ACC112 (cell line): ENCODE measurements around the gene BOK.

Experiments used
- H2AFZ ChIP-seq: fragments of 200-600 bp; sonication (generic); one replicate; pipeline ENCODE4 v1.6.0; 2017; ENCODE audit warnings: antibody characterized with exemption, low read length; ENCODE audit not compliant: unreplicated experiment
- H3K27ac ChIP-seq: fragments of 200-600 bp; sonication (generic); 2 replicates; pipeline ENCODE4 v1.5.1; 2014; ENCODE audit warnings: low read depth, mild to moderate bottlenecking, antibody characterized with exemption, low read length, moderate library complexity
- H3K27me3 ChIP-seq: fragments of 200-600 bp; sonication (generic); 2 replicates; pipeline ENCODE4 v1.6.1; 2014; ENCODE audit warnings: mild to moderate bottlenecking, antibody characterized with exemption, low read length, moderate library complexity, mixed read lengths; ENCODE audit not compliant: insufficient read depth
- H3K36me3 ChIP-seq: fragments of 200-600 bp; sonication (generic); 2 replicates; pipeline ENCODE4 v1.6.1; 2016; ENCODE audit warnings: mild to moderate bottlenecking, antibody characterized with exemption, low read length, moderate library complexity, mixed read lengths; ENCODE audit not compliant: insufficient read depth
- H3K4me1 ChIP-seq: fragments of 200-600 bp; sonication (generic); one replicate; pipeline ENCODE4 v1.6.1; 2016; ENCODE audit warnings: low read length, mixed read lengths; ENCODE audit not compliant: insufficient read depth, unreplicated experiment, control insufficient read depth
- H3K4me3 ChIP-seq: fragments of 200-600 bp; sonication (generic); 2 replicates; pipeline ENCODE4 v1.5.1; 2014; ENCODE audit warnings: mild to moderate bottlenecking, low read depth, low read length
- H3K79me2 ChIP-seq: fragments of 200-600 bp; sonication (generic); one replicate; pipeline ENCODE4 v1.6.0; 2016; ENCODE audit warnings: low read length; ENCODE audit not compliant: control insufficient read depth, unreplicated experiment, insufficient read depth

Gene BOK

GRCh38 chr2:241548451-241548835, 10.1 kb upstream of the BOK start:
- H3K4me1 ChIP-seq, result peaks cover 9% of the 10 kb centered on the region

GRCh38 chr2:241550616-241551580, 7.6 kb upstream of the BOK start:
- no peaks in the 10 kb centered on the region for H3K36me3 ChIP-seq
- no peaks in the 10 kb centered on the region for H3K27me3 ChIP-seq
- H3K79me2 ChIP-seq, result no peaks in the 10 kb centered on the region
- no peak overlapping the region for H3K4me3 ChIP-seq
- no peak overlapping the region for H3K27ac ChIP-seq
- no peak overlapping the region for H2AFZ ChIP-seq
- H3K4me1 ChIP-seq, result peaks cover 9% of the 10 kb centered on the region

More at GRCh38 chr2:241548451-241548835, 10.1 kb upstream of the BOK start:
- Histone ChIP-seq H3K27me3 (no peaks in the 10 kb centered on the region), H3K27ac (no peak overlapping the region), H3K36me3 (no peaks in the 10 kb centered on the region), H2AFZ (no peak overlapping the region), H3K4me3 (no peak overlapping the region), H3K79me2 (no peaks in the 10 kb centered on the region)

- no peaks in the 10 kb centered on the region for H3K79me2 ChIP-seq
- no peak overlapping the region for H2AFZ ChIP-seq
- H3K4me3 ChIP-seq, result no peak overlapping the region
- H3K27ac ChIP-seq, result no peak overlapping the region
- H3K27me3 ChIP-seq, result no peaks in the 10 kb centered on the region
- peaks cover 8% of the 10 kb centered on the region for H3K4me1 ChIP-seq
- no peaks in the 10 kb centered on the region for H3K36me3 ChIP-seq
Observed at GRCh38 chr2:241551599-241551997, 6.9 kb upstream of the BOK start.

GRCh38 chr2:241551998-241552737, 6.4 kb upstream of the BOK start:
- Histone ChIP-seq H3K36me3 (no peaks in the 10 kb centered on the region), H3K27me3 (no peaks in the 10 kb centered on the region), H3K4me3 (no peak overlapping the region), H3K79me2 (no peaks in the 10 kb centered on the region), H3K27ac (no peak overlapping the region), H3K4me1 (peaks cover 2% of the 10 kb centered on the region), H2AFZ (no peak overlapping the region)

- no peak overlapping the region for H2AFZ ChIP-seq
- H3K27me3 ChIP-seq, result no peaks in the 10 kb centered on the region
- no peaks in the 10 kb centered on the region for H3K36me3 ChIP-seq
- no peaks in the 10 kb centered on the region for H3K79me2 ChIP-seq
- no peaks in the 10 kb centered on the region for H3K4me1 ChIP-seq
- no peak overlapping the region for H3K4me3 ChIP-seq
- H3K27ac ChIP-seq, result no peak overlapping the region
Observed at GRCh38 chr2:241553512-241553830, 5.1 kb upstream of the BOK start.

DNA sequence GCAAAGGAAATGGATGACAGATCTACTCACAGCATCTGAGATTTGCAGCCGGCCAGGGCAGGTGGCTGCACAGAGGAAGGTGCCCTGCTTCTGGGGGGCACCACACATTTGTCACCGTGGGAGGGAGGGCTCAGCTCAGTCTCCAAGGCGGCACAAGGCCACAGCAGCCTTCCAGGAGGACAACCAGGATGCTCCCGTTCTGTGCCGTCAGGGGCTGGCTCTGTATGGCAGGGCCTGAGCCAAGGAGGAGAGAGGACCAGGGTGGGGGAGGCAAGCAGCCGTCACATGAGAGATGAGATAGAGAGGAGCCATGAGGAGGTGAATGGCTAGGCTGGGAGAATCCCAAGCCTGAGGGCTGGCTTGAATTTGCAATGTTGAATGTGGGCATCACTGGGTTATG, 4.6 kb upstream of the BOK start:
- no peak overlapping the region for H3K27ac ChIP-seq
- no peaks in the 10 kb centered on the region for H3K79me2 ChIP-seq
- no peaks in the 10 kb centered on the region for H3K27me3 ChIP-seq
- H3K4me3 ChIP-seq, result no peak overlapping the region
- H3K4me1 ChIP-seq, result no peaks in the 10 kb centered on the region
- no peaks in the 10 kb centered on the region for H3K36me3 ChIP-seq
- H2AFZ ChIP-seq, result no peak overlapping the region

- Histone ChIP-seq H3K36me3 (no peaks in the 10 kb centered on the region), H2AFZ (no peak overlapping the region), H3K4me3 (no peak overlapping the region), H3K27ac (no peak overlapping the region), H3K79me2 (no peaks in the 10 kb centered on the region), H3K27me3 (no peaks in the 10 kb centered on the region), H3K4me1 (no peaks in the 10 kb centered on the region)
Observed at GRCh38 chr2:241554610-241555322, 3.8 kb upstream of the BOK start.

GRCh38 chr2:241555711-241556110, 2.8 kb upstream of the BOK start:
- Histone ChIP-seq H3K4me1 (peaks cover 8% of the 10 kb centered on the region), H3K36me3 (no peaks in the 10 kb centered on the region), H3K27ac (no peak overlapping the region), H2AFZ (no peak overlapping the region), H3K79me2 (peaks cover 9% of the 10 kb centered on the region), H3K27me3 (no peaks in the 10 kb centered on the region), H3K4me3 (no peak overlapping the region)

- Histone ChIP-seq H2AFZ (no peak overlapping the region), H3K4me1 (peaks cover 16% of the 10 kb centered on the region), H3K27ac (no peak overlapping the region), H3K36me3 (no peaks in the 10 kb centered on the region), H3K4me3 (no peak overlapping the region), H3K27me3 (no peaks in the 10 kb centered on the region), H3K79me2 (peaks cover 12% of the 10 kb centered on the region)
Observed at GRCh38 chr2:241556746-241557145, 1.8 kb upstream of the BOK start.

DNA sequence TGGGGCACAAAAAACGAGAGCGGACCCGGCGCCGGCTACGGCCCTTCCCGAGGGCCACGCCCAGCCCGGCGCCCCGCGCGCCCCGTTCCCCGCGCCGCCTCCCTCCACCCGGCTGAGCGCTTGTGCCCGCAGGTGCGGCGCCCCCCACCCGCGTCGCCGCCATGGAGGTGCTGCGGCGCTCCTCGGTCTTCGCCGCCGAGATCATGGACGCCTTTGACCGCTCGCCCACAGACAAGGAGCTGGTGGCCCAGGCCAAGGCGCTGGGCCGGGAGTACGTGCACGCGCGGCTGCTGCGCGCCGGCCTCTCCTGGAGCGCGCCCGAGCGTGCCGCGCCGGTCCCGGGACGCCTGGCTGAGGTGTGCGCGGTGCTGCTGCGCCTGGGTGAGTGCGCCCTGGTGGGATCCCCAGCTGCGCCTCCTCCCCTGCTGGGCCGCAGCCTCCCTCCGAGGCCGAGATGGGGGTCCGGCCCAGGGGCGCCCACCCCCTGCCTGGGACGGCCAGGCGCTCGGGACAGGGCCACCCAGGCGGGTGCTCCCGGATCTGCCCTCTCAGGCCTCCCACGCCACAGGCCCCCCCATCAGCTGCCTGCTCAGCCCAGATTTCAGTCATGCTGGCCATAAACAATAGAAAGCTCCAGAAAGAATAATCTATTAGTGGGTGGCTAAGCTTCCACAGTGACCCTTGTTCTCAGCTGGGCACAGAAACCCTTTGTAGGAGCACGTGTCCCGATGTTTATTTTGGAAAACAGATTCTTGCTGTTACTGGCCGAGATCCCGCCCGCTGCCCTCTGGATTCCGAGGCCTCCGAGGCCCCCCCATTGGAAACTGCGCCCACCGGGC, 997 bp downstream of the BOK start:
- Histone ChIP-seq H3K27ac (peak overlapping the region; percentile 45; the same call in 1 of the 2 replicates), H3K4me3 (peak overlapping the region; percentile 79)

More for the DNA sequence above, 997 bp downstream of the BOK start:
- Histone ChIP-seq H2AFZ (peak overlapping the region; percentile 91), H3K36me3 (no peaks in the 10 kb centered on the region), H3K79me2 (peaks cover 22% of the 10 kb centered on the region), H3K27me3 (no peaks in the 10 kb centered on the region), H3K4me1 (peaks cover 23% of the 10 kb centered on the region)
